SU-DHL-6 (cell line): Measurements from ENCODE around the gene REG3G.

Source experiments
- H2AFZ ChIP-seq: fragments of 200-600 bp; sonication (generic); 2 replicates; pipeline ENCODE4 v1.6.1; 2014; ENCODE audit warnings: low read depth, mild to moderate bottlenecking, moderate library complexity, mixed read lengths, antibody characterized with exemption, low read length; ENCODE audit not compliant: severe bottlenecking
- H3F3A ChIP-seq: fragments of 200-600 bp; shearing (Covaris generic); 2 replicates; pipeline ENCODE4 v1.6.0; 2016; ENCODE audit warnings: antibody characterized with exemption, mild to moderate bottlenecking; ENCODE audit not compliant: insufficient read depth
- H3K27ac ChIP-seq: fragments of 200-600 bp; sonication (generic); 2 replicates; pipeline ENCODE4 v1.5.1; 2016; ENCODE audit warnings: low read depth, mild to moderate bottlenecking, low read length, moderate library complexity, mixed read lengths
- H3K27me3 ChIP-seq: fragments of 200-600 bp; sonication (generic), shearing (Covaris generic); 2 replicates; pipeline ENCODE4 v1.6.0; 2014; ENCODE audit warnings: mild to moderate bottlenecking, low read length
- H3K36me3 ChIP-seq: fragments of 200-600 bp; sonication (generic); 2 replicates; pipeline ENCODE4 v1.6.1; 2014; ENCODE audit warnings: mild to moderate bottlenecking, low read length, mixed read lengths
- H3K4me2 ChIP-seq: fragments of 300-600, 200-600 bp; shearing (Covaris generic), sonication (generic); 2 replicates; pipeline ENCODE4 v1.6.0; 2014; ENCODE audit warnings: low read length, low read depth, mild to moderate bottlenecking; ENCODE audit not compliant: poor library complexity, severe bottlenecking
- H3K4me3 ChIP-seq: fragments of 200-600 bp; sonication (generic); 2 replicates; pipeline ENCODE4 v1.5.1; 2014; ENCODE audit warnings: antibody characterized with exemption, low read length, mild to moderate bottlenecking, mixed read lengths; ENCODE audit not compliant: insufficient read depth, poor library complexity, severe bottlenecking
- H3K79me2 ChIP-seq: fragments of 200-600 bp; sonication (generic); 2 replicates; pipeline ENCODE4 v1.6.1; 2014; ENCODE audit warnings: mild to moderate bottlenecking, low read length, moderate library complexity; ENCODE audit not compliant: insufficient read depth
- H3K9ac ChIP-seq: fragments of 200-600 bp; sonication (generic); 2 replicates; pipeline ENCODE4 v1.7.0; 2014; ENCODE audit warnings: mild to moderate bottlenecking, low read length
- H3K9me2 ChIP-seq: fragments of 200-600 bp; sonication (generic); replicated peaks from 2 replicates; pipeline ENCODE4 v1.6.1; 2014; ENCODE audit warnings: low read length; ENCODE audit not compliant: insufficient read depth
- H3K9me3 ChIP-seq: fragments of 200-600 bp; sonication (generic); 2 replicates; pipeline ENCODE4 v1.6.1; 2014; ENCODE audit warnings: low read length, mixed read lengths; ENCODE audit not compliant: insufficient read depth
- H4K20me1 ChIP-seq: fragments of 200-600 bp; sonication (generic); 2 replicates; pipeline ENCODE4 v1.6.1; 2014; ENCODE audit warnings: low read depth, mild to moderate bottlenecking, antibody characterized with exemption, low read length, moderate library complexity, mixed read lengths
- EZH2phosphoT487 ChIP-seq: fragments of 200-600 bp; sonication (generic), shearing (Covaris generic); conservative IDR thresholded peaks from 2 replicates; pipeline ENCODE4 v1.6.1; 2018; ENCODE audit warnings: mild to moderate bottlenecking, antibody characterized with exemption, low read length, moderate library complexity, mixed read lengths
- TF ChIP-seq, protein P1 (sequence below): fragments of 200-600 bp; sonication (generic); IDR thresholded peaks from one replicate; pipeline ENCODE4 v1.5.1; 2017; ENCODE audit warnings: antibody characterized with exemption, mild to moderate bottlenecking, low read length, moderate library complexity; ENCODE audit not compliant: insufficient read depth, poor library complexity, severe bottlenecking

The REG3G gene

DNA sequence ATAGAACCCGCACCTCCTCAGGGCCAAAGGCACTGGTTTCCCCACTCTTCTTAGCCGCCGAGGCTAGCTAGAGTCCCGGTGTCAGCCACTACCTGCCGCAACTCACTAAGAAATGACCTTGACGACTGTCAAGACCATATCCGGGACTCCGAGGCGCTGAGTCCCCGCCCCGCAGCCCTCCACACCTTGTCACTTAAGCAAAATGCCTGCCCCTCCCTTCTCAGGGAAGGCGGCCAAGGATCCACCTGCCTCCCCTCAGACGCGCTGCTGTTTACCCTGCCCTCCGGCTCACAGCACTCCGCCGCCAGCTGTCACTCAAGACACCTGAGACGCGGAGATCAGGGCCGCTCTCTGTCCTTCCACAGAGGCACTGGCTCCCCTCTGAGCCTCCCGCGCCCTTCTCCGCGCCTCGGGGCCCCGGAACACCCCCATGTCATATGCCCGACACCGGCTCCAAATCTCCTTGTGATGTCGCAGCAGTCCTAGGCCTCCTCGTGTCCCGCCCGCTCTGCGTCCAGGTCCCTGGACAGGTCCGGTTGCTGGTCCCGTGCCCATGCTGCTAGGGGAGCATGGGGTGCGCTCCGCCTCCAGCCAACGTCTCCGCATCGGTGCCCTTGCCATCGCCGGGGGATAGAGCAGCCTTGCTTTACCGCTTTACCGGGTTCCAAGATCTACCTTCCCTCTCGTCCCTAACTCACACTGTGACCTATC is 32.5 kb upstream of the REG3G start:
- H3F3A ChIP-seq, result no peaks in the 10 kb centered on the region
- no peak overlapping the region for H3K9ac ChIP-seq
- H3K27ac ChIP-seq, result no peak overlapping the region
- H2AFZ ChIP-seq, result no peak overlapping the region
- no peaks in the 10 kb centered on the region for H3K9me2 ChIP-seq
- H3K9me3 ChIP-seq, result no peaks in the 10 kb centered on the region
- no peak for TF ChIP-seq EZH2phosphoT487
- TF ChIP-seq, protein P1, sequence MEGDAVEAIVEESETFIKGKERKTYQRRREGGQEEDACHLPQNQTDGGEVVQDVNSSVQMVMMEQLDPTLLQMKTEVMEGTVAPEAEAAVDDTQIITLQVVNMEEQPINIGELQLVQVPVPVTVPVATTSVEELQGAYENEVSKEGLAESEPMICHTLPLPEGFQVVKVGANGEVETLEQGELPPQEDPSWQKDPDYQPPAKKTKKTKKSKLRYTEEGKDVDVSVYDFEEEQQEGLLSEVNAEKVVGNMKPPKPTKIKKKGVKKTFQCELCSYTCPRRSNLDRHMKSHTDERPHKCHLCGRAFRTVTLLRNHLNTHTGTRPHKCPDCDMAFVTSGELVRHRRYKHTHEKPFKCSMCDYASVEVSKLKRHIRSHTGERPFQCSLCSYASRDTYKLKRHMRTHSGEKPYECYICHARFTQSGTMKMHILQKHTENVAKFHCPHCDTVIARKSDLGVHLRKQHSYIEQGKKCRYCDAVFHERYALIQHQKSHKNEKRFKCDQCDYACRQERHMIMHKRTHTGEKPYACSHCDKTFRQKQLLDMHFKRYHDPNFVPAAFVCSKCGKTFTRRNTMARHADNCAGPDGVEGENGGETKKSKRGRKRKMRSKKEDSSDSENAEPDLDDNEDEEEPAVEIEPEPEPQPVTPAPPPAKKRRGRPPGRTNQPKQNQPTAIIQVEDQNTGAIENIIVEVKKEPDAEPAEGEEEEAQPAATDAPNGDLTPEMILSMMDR, result no peak
- H3K27me3 ChIP-seq, result no peaks in the 10 kb centered on the region
- no peaks in the 10 kb centered on the region for H4K20me1 ChIP-seq
- H3K79me2 ChIP-seq, result no peaks in the 10 kb centered on the region
- no peak overlapping the region for H3K4me3 ChIP-seq
- H3K4me2 ChIP-seq, result no peak overlapping the region
- no peaks in the 10 kb centered on the region for H3K36me3 ChIP-seq

DNA sequence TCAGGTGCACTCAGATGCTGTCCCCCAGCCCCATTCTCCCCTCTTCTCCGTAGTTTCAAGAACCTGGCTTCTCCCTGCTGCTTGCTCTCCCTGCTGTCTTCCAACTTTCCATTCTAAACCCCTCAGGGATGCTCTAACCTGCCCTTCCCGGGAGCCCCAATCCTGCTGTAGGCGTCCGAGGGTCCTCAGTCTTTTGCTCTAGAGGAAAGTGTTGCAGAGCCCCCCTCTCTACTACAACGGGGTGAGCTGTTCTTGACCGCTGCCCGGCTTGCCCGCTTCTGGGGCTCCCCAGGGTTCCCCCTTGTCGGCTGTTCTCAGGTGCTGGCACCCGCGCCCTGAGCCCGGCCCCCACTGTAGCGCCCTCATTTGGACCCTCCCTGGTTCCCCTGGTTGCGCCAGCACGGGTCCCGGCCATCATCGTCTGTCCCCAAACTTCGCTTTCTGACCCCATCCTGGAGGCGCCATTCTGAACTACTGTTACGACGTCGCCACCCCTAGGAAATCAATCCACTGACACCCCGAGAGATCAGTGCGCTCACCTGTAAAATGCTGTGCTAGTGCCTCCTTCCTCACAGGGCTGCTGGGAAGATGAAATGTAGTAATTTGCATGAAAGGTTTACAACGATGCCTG is 31.9 kb upstream of the REG3G start:
- Histone ChIP-seq H3K4me3 (no peak overlapping the region), H3K27me3 (no peaks in the 10 kb centered on the region), H3K27ac (no peak overlapping the region), H4K20me1 (no peaks in the 10 kb centered on the region), H3K79me2 (no peaks in the 10 kb centered on the region), H3K9me2 (no peaks in the 10 kb centered on the region), H3K9me3 (no peaks in the 10 kb centered on the region), H3K9ac (no peak overlapping the region), H3K4me2 (no peak overlapping the region), H3K36me3 (no peaks in the 10 kb centered on the region), H2AFZ (no peak overlapping the region), H3F3A (no peaks in the 10 kb centered on the region)
- TF ChIP-seq, protein P1, result no peak
- TF ChIP-seq EZH2phosphoT487, result no peak

DNA sequence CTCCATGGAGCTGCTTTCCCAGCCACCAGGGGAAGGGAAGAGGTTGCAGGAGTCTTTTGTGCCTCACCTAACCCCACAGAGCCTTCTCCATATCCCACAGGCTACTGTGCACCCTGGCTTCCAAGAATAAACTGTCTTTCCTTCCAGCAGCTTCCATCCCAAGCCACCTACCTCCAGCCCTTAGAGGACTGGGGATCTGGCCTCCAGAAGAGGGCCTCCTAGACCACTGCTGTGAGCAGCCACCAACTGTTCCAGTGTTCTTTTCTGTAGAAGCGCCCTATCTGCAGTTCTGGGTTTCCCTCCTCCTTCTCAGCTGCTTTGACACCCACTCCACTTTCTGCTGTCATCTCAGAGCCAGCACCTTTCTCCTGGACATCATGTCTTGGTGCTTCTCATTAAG is 30.7 kb upstream of the REG3G start:
- H2AFZ ChIP-seq, result no peak overlapping the region
- H3K4me2 ChIP-seq, result no peak overlapping the region
- H4K20me1 ChIP-seq, result no peaks in the 10 kb centered on the region
- no peaks in the 10 kb centered on the region for H3K79me2 ChIP-seq
- H3K9me2 ChIP-seq, result no peaks in the 10 kb centered on the region
- H3F3A ChIP-seq, result no peaks in the 10 kb centered on the region
- H3K36me3 ChIP-seq, result no peaks in the 10 kb centered on the region
- H3K27ac ChIP-seq, result no peak overlapping the region
- no peaks in the 10 kb centered on the region for H3K9me3 ChIP-seq
- TF ChIP-seq, protein P1, result no peak
- TF ChIP-seq EZH2phosphoT487, result no peak
- no peak overlapping the region for H3K9ac ChIP-seq
- no peak overlapping the region for H3K4me3 ChIP-seq
- no peaks in the 10 kb centered on the region for H3K27me3 ChIP-seq
